ENCODE results near the gene SELENOP. TPM values are rescaled to one million over a fixed set of nuclear protein-coding genes. Genes with fewer than 3 reads are reported as not detected.

The SELENOP gene
- total RNA-seq, 4 donors from 2014 or later, result 206 to 286 (median 238) TPM

DNA sequence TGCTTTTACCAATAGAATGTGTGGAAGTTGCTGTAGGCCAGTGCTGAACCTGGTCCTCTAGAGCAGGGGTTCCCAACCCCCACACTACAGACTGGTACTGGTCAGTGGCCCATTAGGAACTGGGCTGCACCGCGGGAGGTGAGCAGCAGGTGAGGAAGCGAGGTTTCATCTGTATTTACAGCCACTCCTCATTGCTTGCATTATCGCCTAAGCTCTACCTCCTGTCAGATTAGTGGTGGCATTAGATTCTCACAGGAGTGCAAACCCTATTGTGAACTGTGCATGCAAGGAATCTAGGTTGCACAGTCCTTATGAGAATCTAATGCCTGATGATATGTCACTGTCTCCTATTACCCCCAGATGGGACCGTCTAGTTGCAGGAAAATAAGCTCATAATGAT lies 61.2 kb downstream of the SELENOP start:
- Histone ChIP-seq H3K27me3 (no peaks in the 10 kb centered on the region), H3K27ac (no peak overlapping the region), H3K36me3 (no peaks in the 10 kb centered on the region), H3K9me3 (no peaks in the 10 kb centered on the region), H3K4me3 (no peak overlapping the region), H3K4me1 (no peaks in the 10 kb centered on the region)
- WGBS, result 95% methylated on average over 5 of the region's 5 CpGs
- no peak for TF ChIP-seq EP300 (IDR thresholded peaks at IDR 0.05)
- no peak for TF ChIP-seq POLR2A (IDR thresholded peaks at IDR 0.05)
- no peak for TF ChIP-seq POLR2AphosphoS5 (IDR thresholded peaks at IDR 0.05)
- TF ChIP-seq, protein P1, sequence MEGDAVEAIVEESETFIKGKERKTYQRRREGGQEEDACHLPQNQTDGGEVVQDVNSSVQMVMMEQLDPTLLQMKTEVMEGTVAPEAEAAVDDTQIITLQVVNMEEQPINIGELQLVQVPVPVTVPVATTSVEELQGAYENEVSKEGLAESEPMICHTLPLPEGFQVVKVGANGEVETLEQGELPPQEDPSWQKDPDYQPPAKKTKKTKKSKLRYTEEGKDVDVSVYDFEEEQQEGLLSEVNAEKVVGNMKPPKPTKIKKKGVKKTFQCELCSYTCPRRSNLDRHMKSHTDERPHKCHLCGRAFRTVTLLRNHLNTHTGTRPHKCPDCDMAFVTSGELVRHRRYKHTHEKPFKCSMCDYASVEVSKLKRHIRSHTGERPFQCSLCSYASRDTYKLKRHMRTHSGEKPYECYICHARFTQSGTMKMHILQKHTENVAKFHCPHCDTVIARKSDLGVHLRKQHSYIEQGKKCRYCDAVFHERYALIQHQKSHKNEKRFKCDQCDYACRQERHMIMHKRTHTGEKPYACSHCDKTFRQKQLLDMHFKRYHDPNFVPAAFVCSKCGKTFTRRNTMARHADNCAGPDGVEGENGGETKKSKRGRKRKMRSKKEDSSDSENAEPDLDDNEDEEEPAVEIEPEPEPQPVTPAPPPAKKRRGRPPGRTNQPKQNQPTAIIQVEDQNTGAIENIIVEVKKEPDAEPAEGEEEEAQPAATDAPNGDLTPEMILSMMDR (IDR thresholded peaks at IDR 0.05), result no peak
- DNase-seq (ENCODE audit: low spot score in 2 of 2), result no peak

Other genes with a start within 250 kb of the SELENOP start
- 1 to 10 TPM in 2 of 4 donors, under 1 TPM in 1, not detected in 1; 0.36 to 1.7 (median 1.1) TPM for gene CCDC152, start 55.1 kb downstream of the SELENOP start, total RNA-seq
- gene ANXA2R, start 228.4 kb upstream of the SELENOP start, total RNA-seq, result 1 to 10 TPM in 1 of 4 donors, under 1 TPM in 2, not detected in 1; 0.39 to 3.1 (median 0.89) TPM

Measured in suprapubic skin (tissue), 4 donors.